NCI-H82 treated with DMSO at 0.1 percent for 48 hours (cell line): Measurements from ENCODE around the gene DAZAP1.

ENCODE experiments used
- DNase-seq: peaks from one replicate; lab custom pipeline; 2025; ENCODE audit not compliant: unreplicated experiment; lab: John Stamatoyannopoulos, UW

The DAZAP1 gene

GRCh38 chr19:1393841-1394240, 13.5 kb upstream of the DAZAP1 start:
- no peak for DNase-seq

GRCh38 chr19:1394252-1395193, 12.9 kb upstream of the DAZAP1 start:
- no peak for DNase-seq

GRCh38 chr19:1395194-1396018, 12.0 kb upstream of the DAZAP1 start:
- no peak for DNase-seq

GRCh38 chr19:1396019-1396767, 11.2 kb upstream of the DAZAP1 start:
- DNase-seq, result no peak

- no peak for DNase-seq
Measured at GRCh38 chr19:1396768-1397679, 10.4 kb upstream of the DAZAP1 start.

GRCh38 chr19:1397838-1398237, 9.5 kb upstream of the DAZAP1 start:
- DNase-seq, result no peak

- no peak for DNase-seq
Measured at GRCh38 chr19:1399079-1399478, 8.3 kb upstream of the DAZAP1 start.

GRCh38 chr19:1399745-1400144, 7.6 kb upstream of the DAZAP1 start:
- DNase-seq, result no peak

- no peak for DNase-seq
Measured at GRCh38 chr19:1400281-1401137, 6.9 kb upstream of the DAZAP1 start.

GRCh38 chr19:1401138-1401888, 6.1 kb upstream of the DAZAP1 start, which contains the start of gene GAMT:
GAMT (minus strand) TSS chr19:1401542; CDS start chr19:1401476, 66 bp downstream.
- DNase-seq, result no peak

GRCh38 chr19:1401889-1402217, 5.5 kb upstream of the DAZAP1 start:
- DNase-seq, result no peak

- no peak for DNase-seq
Measured at GRCh38 chr19:1402411-1403070, 4.8 kb upstream of the DAZAP1 start.

- peak; percentile 65 for DNase-seq
Measured at GRCh38 chr19:1406774-1407527, 435 bp upstream of the DAZAP1 start.

GRCh38 chr19:1408300-1409203, 1.2 kb downstream of the DAZAP1 start:
- DNase-seq, result no peak

GRCh38 chr19:1409204-1410005, 2.0 kb downstream of the DAZAP1 start:
- no peak for DNase-seq
